ENCODE measurements around the gene KSR1.

DNA sequence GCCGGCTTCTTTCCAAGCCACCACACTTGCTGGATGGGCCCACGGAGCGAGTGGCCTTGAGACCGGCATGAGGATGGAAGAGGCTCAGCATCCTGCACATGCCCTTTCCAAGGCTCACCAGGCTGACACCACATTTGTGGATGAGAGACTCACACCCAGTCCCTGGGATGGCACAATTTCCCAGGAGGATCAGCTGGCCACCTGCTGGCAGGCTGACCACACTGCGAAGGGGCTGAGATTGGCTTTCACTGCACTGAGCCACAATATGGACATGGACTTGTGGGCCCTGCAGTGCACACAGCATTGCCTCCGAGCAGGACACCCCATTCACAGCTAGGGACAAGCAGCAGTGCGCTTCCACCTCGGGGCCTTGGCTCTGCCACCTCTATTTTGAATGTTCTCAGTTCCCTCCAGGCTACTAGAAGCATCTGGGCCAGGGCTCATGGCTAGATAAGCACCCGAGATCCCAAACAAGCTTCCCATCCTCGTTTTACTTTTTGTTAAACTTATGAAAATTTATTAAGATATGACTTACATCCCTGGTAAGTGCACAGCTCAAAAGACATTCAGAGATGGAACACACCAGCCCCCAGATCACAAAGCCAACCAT is 25.3 kb upstream of the KSR1 start:
- TF ChIP-seq, protein P1, sequence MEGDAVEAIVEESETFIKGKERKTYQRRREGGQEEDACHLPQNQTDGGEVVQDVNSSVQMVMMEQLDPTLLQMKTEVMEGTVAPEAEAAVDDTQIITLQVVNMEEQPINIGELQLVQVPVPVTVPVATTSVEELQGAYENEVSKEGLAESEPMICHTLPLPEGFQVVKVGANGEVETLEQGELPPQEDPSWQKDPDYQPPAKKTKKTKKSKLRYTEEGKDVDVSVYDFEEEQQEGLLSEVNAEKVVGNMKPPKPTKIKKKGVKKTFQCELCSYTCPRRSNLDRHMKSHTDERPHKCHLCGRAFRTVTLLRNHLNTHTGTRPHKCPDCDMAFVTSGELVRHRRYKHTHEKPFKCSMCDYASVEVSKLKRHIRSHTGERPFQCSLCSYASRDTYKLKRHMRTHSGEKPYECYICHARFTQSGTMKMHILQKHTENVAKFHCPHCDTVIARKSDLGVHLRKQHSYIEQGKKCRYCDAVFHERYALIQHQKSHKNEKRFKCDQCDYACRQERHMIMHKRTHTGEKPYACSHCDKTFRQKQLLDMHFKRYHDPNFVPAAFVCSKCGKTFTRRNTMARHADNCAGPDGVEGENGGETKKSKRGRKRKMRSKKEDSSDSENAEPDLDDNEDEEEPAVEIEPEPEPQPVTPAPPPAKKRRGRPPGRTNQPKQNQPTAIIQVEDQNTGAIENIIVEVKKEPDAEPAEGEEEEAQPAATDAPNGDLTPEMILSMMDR (IDR thresholded peaks at IDR 0.05; ENCODE audit: low read depth, low read length) = no peak; the same call in 1 of the 2 replicates
- no peak for TF ChIP-seq EZH2phosphoT487 (IDR thresholded peaks at IDR 0.05; ENCODE audit: low read depth)

Measured in OCI-LY3 (cell line).